NCI-H748 (cell line): ENCODE results near the gene ZNF619.
"Not testable (repeated sequence)": the region's sequence is repeated elsewhere in the genome, so short reads cannot be mapped to it uniquely, and the experiment has no call there.

Source experiments
- DNase-seq: peaks from one replicate; lab custom pipeline; 2025; ENCODE audit not compliant: unreplicated experiment; lab: John Stamatoyannopoulos, UW

The ZNF619 gene

GRCh38 chr3:40476478-40477470 is at the start of gene ZNF619:
Gene ZNF619, plus strand, starts transcription at chr3:40477122. Its CDS starts 858 bp downstream, at chr3:40477980.
- peak; percentile 71 for DNase-seq

- DNase-seq = no peak
Measured at GRCh38 chr3:40432793-40433192, 44.1 kb upstream of the ZNF619 start.

- DNase-seq = no peak
Measured at GRCh38 chr3:40437889-40438288, 39.0 kb upstream of the ZNF619 start.

DNA sequence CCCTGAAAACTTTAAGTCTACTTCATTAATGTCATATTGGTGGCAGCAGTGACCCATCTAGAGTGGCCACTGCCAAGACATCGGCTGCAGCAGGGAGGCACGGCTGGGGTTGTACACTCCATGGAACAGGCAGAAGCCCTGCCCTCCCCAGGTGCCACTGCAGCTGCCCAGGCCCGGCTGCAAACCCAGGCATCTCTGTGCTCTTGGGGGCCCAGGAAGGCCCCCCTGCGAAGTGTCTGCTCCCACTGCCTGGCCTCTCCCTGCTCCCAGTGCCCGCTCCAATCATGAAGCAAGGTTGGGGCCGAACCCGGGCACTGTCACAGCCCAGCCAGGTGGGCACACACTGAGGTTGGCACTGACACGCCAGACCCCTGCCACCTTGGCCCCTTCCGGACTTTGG is 31.9 kb upstream of the ZNF619 start:
- no peak for DNase-seq

GRCh38 chr3:40445880-40446279 is 31.0 kb upstream of the ZNF619 start:
- DNase-seq = no peak

DNA sequence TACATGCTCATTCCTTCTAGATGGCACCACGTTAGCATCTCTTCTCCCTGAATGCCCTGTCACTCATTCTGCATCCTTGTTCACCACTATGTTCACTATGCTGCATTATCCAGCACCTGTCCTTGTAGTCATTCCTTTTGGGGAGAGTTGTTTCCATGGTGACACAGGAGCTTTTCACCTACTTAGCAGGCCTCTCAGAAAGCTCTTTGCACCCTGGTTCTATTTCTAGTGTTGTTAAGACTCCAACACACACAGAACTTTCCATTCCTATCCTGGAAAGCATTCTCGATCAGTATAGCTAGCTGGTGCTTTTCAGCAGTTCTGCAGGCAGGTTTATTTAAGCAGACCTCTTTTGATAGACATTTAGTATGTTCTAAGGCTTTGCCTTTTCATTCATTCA is 26.5 kb upstream of the ZNF619 start:
- no peak for DNase-seq

DNA sequence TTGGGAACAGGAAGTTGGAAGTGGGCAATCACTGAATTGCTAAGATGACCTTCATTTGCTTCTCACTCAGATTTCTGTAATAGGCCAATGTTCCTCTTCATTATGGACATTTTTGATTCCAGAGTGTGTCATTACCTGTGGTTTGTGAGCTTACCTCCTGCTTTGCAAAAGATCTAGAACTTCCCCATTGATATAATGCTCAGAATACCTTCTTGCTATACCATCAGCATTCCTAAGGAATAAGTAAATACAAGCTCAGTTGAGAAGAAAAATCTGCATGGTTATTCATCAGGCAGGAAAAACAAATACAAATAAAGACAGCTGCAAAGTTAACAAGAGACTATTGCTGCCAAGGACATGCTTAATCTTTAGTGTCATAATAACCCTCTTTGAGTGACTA is 25.4 kb upstream of the ZNF619 start:
- DNase-seq = no peak

GRCh38 chr3:40452057-40452456 is 24.9 kb upstream of the ZNF619 start:
- no peak for DNase-seq

DNA sequence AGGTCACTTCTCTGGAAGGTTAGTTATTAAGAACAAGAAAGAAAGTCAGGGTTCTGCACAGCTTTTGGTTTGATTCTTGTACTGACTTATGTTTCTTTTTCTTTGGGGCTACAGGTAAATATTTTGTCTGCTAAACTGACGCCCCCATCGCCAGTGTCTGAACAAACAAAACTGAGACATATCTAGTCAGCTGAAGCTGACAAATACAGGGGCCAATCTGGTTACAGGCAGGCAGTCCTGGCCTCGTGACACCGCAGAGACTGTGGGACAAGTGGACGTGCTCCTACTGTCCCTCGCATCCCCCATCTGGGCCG is 24.4 kb upstream of the ZNF619 start:
- no peak for DNase-seq

DNA sequence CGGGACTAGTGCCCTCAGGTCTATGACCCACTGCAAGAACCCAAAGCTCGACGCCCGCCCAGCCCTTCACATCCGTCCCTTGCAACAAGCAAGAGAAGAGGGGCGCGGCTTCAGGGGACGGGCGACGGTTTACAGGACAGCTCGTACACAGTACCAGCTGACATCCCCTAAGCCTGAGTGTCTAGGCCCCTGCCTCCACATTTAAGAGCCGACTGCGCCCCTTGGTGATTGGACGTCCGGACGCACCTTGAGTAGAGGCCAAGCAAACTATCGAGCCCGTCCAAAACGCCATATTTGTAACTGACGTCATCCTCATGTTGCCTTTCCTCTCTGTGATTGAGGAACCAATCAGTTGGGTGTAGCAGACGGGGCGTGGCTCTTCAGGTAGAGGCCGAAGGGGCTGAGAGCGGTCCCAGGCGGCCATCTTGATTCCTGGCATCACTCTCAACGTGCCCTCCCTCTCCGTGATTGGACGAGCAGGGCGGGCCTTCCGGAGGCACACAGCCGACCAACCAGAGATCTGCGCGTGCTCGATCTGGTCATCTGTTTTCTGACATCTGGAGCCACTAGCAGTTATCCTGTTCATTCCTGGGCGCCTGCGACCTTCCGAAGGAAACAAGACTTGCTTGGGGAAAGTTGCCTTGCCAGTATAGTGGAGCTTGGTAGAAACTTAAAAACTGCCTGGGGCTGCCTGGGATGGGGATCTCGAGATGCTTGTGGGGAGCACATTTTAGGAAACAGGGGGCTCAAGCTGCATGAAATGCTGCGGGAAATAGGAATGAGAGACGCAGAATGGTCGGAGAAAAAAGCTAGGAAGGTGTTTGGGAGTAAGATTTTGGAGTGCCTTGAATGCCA is 23.8 kb upstream of the ZNF619 start:
- peak; percentile 98 for DNase-seq

GRCh38 chr3:40453933-40454332 is 23.0 kb upstream of the ZNF619 start:
- DNase-seq = no peak

GRCh38 chr3:40455328-40455727 is 21.6 kb upstream of the ZNF619 start:
- DNase-seq = no peak

DNA sequence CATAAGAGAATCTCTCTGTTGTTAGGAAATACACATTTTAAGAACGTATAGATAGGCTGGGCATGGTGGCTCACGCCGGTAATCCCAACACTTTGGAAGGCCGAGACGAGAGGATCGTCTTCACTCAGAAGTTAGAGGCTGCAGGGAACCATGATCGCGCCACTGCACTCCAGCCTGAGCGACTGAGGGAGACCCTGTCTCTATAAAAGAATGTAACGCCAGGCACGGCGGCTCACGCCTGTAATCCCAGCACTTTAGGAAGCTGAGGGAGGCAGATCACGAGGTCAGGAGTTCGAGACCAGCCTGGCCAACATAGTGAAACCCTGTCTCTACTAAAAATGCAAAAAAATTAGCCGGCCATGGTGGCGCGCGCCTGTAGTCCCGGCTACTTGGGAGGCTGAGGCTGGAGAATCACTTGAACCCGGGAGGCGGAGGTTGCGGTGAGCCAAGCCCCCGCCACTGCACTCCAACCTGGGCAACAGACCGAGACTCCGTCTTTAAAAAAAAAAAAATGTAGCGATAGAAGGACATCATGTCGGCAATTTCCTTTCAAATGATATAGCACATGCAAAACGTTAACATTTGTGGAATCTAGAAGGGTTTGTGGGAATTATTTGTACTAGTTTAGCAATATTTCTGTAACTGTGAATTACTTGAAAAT is 20.5 kb upstream of the ZNF619 start:
- DNase-seq = no peak

- DNase-seq = peak; percentile 94
Measured at GRCh38 chr3:40456940-40457823, 19.7 kb upstream of the ZNF619 start, which contains the start of gene RPL14. Gene RPL14, plus strand, starts transcription at chr3:40457339. Its CDS starts 133 bp downstream, at chr3:40457472.

DNA sequence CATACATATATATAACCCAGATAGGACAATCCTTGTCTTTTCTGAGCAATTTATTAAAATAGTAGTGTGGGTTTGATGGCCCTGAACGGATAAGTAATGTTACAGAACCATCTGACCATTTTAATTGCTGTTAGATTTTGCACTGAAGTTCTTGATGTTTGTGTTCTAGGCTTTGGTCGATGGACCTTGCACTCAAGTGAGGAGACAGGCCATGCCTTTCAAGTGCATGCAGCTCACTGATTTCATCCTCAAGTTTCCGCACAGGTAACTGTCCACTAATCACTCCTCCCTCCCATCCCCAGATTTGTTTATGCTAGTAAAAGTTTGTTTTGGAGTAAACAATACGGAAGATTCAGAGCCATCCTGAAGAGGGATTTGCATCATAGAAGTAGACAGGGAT is 18.4 kb upstream of the ZNF619 start:
- DNase-seq = no peak

GRCh38 chr3:40460481-40460880 is 16.4 kb upstream of the ZNF619 start:
- DNase-seq = not testable (repeated sequence)

- no peak for DNase-seq
Measured at GRCh38 chr3:40461161-40461560, 15.8 kb upstream of the ZNF619 start.

DNA sequence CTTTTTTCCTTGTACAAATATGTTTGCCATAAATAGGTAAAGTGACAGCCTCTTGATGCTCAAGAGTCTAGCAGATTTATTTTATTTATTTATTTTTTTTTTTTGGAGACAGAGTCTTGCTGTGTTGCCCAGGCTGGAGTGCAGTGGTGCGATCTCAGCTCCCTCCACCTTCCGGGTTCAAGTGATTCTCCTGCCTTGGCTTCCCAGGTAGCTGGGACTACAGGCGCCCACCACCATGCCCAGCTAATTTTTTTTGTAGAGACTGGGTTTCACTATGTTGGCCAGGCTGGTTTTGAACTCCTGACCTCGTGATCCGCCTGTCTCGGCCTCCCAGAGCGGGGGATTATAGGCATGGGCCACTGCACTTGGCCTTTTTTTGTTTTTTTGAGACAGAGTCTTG is 14.1 kb upstream of the ZNF619 start:
- DNase-seq = not testable (repeated sequence)

- no peak for DNase-seq
Measured at GRCh38 chr3:40463579-40463978, 13.3 kb upstream of the ZNF619 start.
